PC-3 (cell line): ENCODE measurements around the gene LAMA2. TPM values are rescaled to one million over a fixed set of nuclear protein-coding genes. Genes with fewer than 3 reads are reported as not detected.

Source experiments
- ATAC-seq: fragments of 200-7000 bp; cut with Tn5 transposase; 2 replicates; pipeline ENCODE4 v1.9.1; 2020; ENCODE audit warnings: mild to moderate bottlenecking, moderate library complexity
- BruUV-seq: library from RNA; stranded (reverse); fragments of 400-500 nt; replicated peaks from 2 replicates; lab custom pipeline; 2021; lab: Mats Ljungman, UMichigan
- CTCF ChIA-PET: fragments of 300-600 bp; sonication (Branson Sonifier 250); formaldehyde crosslinking; loops from one replicate; lab custom pipeline; 2022; ENCODE audit warnings: antibody characterized with exemption; lab: Charles Lee
- POLR2A ChIA-PET: fragments of 300-600 bp; sonication (Branson Sonifier 250); formaldehyde crosslinking; loops from one replicate; lab custom pipeline; 2022; ENCODE audit warnings: antibody characterized with exemption; ENCODE audit not compliant: unreplicated experiment; lab: Charles Lee
- DNase-seq: peaks from one replicate; pipeline ENCODE4 v3.0.0-alpha.2; 2015
- H2AFZ ChIP-seq: fragments of 300-600 bp; sonication (generic); 2 replicates; pipeline ENCODE4 v1.6.0; 2016; ENCODE audit warnings: antibody characterized with exemption, low read length
- H3F3A ChIP-seq: fragments of 300-600 bp; sonication (generic); one replicate; pipeline ENCODE4 v1.6.0; 2017; ENCODE audit warnings: antibody characterized with exemption, low read length, control low read depth, mild to moderate bottlenecking; ENCODE audit not compliant: unreplicated experiment
- H3K27ac ChIP-seq: fragments of 300-600 bp; sonication (generic); 2 replicates; pipeline ENCODE4 v1.5.1; 2016; ENCODE audit warnings: mild to moderate bottlenecking, low read length
- H3K27me3 ChIP-seq: fragments of 300-600 bp; sonication (generic); 2 replicates; pipeline ENCODE4 v1.6.1; 2016; ENCODE audit warnings: low read length, mixed read lengths
- H3K36me3 ChIP-seq: fragments of 300-600 bp; sonication (generic); 2 replicates; pipeline ENCODE4 v1.6.1; 2016; ENCODE audit warnings: low read depth, mixed run types, low read length, mixed read lengths
- H3K4me1 ChIP-seq: fragments of 300-600 bp; sonication (generic); 2 replicates; pipeline ENCODE4 v1.5.1; 2016; ENCODE audit warnings: low read length; ENCODE audit not compliant: insufficient read depth
- H3K4me2 ChIP-seq: fragments of 300-600 bp; sonication (generic); 2 replicates; pipeline ENCODE4 v1.6.0; 2016; ENCODE audit warnings: low read length
- H3K4me3 ChIP-seq: fragments of 300-600 bp; sonication (generic); 2 replicates; pipeline ENCODE4 v1.5.1; 2016; ENCODE audit warnings: mild to moderate bottlenecking, low read length, mixed read lengths
- H3K79me2 ChIP-seq: fragments of 300-600 bp; sonication (generic); 2 replicates; pipeline ENCODE4 v1.6.1; 2017; ENCODE audit warnings: low read length, mixed read lengths
- H3K9ac ChIP-seq: fragments of 300-600 bp; sonication (generic); 2 replicates; pipeline ENCODE4 v1.6.0; 2016; ENCODE audit warnings: mild to moderate bottlenecking, low read length
- H3K9me2 ChIP-seq: fragments of 300-600 bp; sonication (generic); replicated peaks from 2 replicates; pipeline ENCODE4 v1.6.1; 2016; ENCODE audit warnings: mixed run types, low read length, mixed read lengths
- H3K9me3 ChIP-seq: fragments of 300-600 bp; sonication (generic); 2 replicates; pipeline ENCODE4 v1.6.1; 2016; ENCODE audit warnings: low read length, mixed read lengths
- H4K20me1 ChIP-seq: fragments of 300-600 bp; sonication (generic); 2 replicates; pipeline ENCODE4 v1.6.1; 2016; ENCODE audit warnings: low read length, mixed read lengths
- CTCF ChIP-seq: fragments of 300-600 bp; sonication (generic); conservative IDR thresholded peaks from 2 replicates; pipeline ENCODE4 v1.5.1; 2017; ENCODE audit warnings: antibody characterized with exemption, low read depth, mild to moderate bottlenecking, low read length
- EZH2 ChIP-seq: fragments of 300-600 bp; sonication (generic); IDR thresholded peaks from one replicate; pipeline ENCODE4 v1.6.1; 2017; ENCODE audit warnings: antibody characterized with exemption, mild to moderate bottlenecking, low read length; ENCODE audit not compliant: unreplicated experiment
- EZH2phosphoT487 ChIP-seq: fragments of 300-600 bp; sonication (generic); IDR thresholded peaks from 2 replicates; pipeline ENCODE4 v1.6.1; 2018; ENCODE audit warnings: mild to moderate bottlenecking, antibody characterized with exemption, low read length, borderline replicate concordance
- intact Hi-C: fragments of 100-400 bp; cut with micrococcal nuclease; formaldehyde crosslinking; loops from 2 replicates; pipeline ENCODE4 v1.9.0; 2023
- total RNA-seq: library from RNA; depleted of rRNA; stranded (reverse); fragments of >200 nt; gene quantifications from 2 replicates; pipeline ENCODE4 v1.2.3, GENCODE V29; 2014

Gene LAMA2
- total RNA-seq, 1 experiment from 2014 or later = 0.22 TPM

- BruUV-seq = no TSS peak
- no peaks in the 10 kb centered on the region for H3K36me3 ChIP-seq
- H3K27me3 ChIP-seq = no peaks in the 10 kb centered on the region
- no peaks in the 10 kb centered on the region for H3K9me3 ChIP-seq
- no peaks in the 10 kb centered on the region for H4K20me1 ChIP-seq
- H3K9me2 ChIP-seq = no peaks in the 10 kb centered on the region
- intact Hi-C loops = no loop called here
- ChIA-PET POLR2A (no interaction called here), CTCF (no interaction called here)
- no peak for TF ChIP-seq CTCF
- no peak for TF ChIP-seq EZH2
- no peak for TF ChIP-seq EZH2phosphoT487
- no peaks in the 10 kb centered on the region for H3K79me2 ChIP-seq
- no peak overlapping the region for H2AFZ ChIP-seq
- H3K4me1 ChIP-seq = no peaks in the 10 kb centered on the region
- no peak overlapping the region for H3K4me2 ChIP-seq
- no peak overlapping the region for H3K9ac ChIP-seq
- H3F3A ChIP-seq = no peaks in the 10 kb centered on the region
- DNase-seq = no peak
- H3K27ac ChIP-seq = no peak overlapping the region
- no peak overlapping the region for H3K4me3 ChIP-seq
- no peak for ATAC-seq
Measured at GRCh38 chr6:129523816-129524215, 640.9 kb downstream of the LAMA2 start.

- no peaks in the 10 kb centered on the region for H3K27me3 ChIP-seq
- no peaks in the 10 kb centered on the region for H3K36me3 ChIP-seq
- no TSS peak for BruUV-seq
- no peak overlapping the region for H3K4me2 ChIP-seq
- H3F3A ChIP-seq = no peaks in the 10 kb centered on the region
- TF ChIP-seq CTCF (no peak), EZH2phosphoT487 (no peak), EZH2 (no peak)
- H4K20me1 ChIP-seq = no peaks in the 10 kb centered on the region
- no peak overlapping the region for H3K27ac ChIP-seq
- H3K9ac ChIP-seq = no peak overlapping the region
- ChIA-PET CTCF (no interaction called here), POLR2A (no interaction called here)
- H3K79me2 ChIP-seq = no peaks in the 10 kb centered on the region
- ATAC-seq (no peak), DNase-seq (no peak)
- intact Hi-C loops = no loop called here
- no peak overlapping the region for H2AFZ ChIP-seq
- no peaks in the 10 kb centered on the region for H3K9me3 ChIP-seq
- H3K4me1 ChIP-seq = no peaks in the 10 kb centered on the region
- H3K9me2 ChIP-seq = no peaks in the 10 kb centered on the region
- no peak overlapping the region for H3K4me3 ChIP-seq
Measured at GRCh38 chr6:129525055-129525454, 642.1 kb downstream of the LAMA2 start.

- intact Hi-C loops = no loop called here
- POLR2A ChIA-PET = no interaction called here
- H3F3A ChIP-seq = no peaks in the 10 kb centered on the region
Measured at GRCh38 chr6:129534926-129535325, 652.0 kb downstream of the LAMA2 start.

More at GRCh38 chr6:129534926-129535325, 652.0 kb downstream of the LAMA2 start:
- CTCF ChIA-PET = no interaction called here
- no TSS peak for BruUV-seq
- no peaks in the 10 kb centered on the region for H3K79me2 ChIP-seq
- no peak for ATAC-seq
- H3K9ac ChIP-seq = no peak overlapping the region
- no peak overlapping the region for H3K27ac ChIP-seq
- H4K20me1 ChIP-seq = no peaks in the 10 kb centered on the region
- no peak overlapping the region for H3K4me3 ChIP-seq
- no peaks in the 10 kb centered on the region for H3K27me3 ChIP-seq
- TF ChIP-seq CTCF = no peak
- H3K9me2 ChIP-seq = no peaks in the 10 kb centered on the region
- H2AFZ ChIP-seq = no peak overlapping the region
- H3K4me2 ChIP-seq = no peak overlapping the region
- H3K36me3 ChIP-seq = no peaks in the 10 kb centered on the region
- DNase-seq = no peak
- H3K4me1 ChIP-seq = no peaks in the 10 kb centered on the region
- H3K9me3 ChIP-seq = no peaks in the 10 kb centered on the region
